ENCODE results near the gene GCK.

- TF ChIP-seq CTCF (IDR thresholded peaks at IDR 0.05; ENCODE audit: borderline replicate concordance, extremely low read depth, low read length, poor library complexity, severe bottlenecking) (no peak), EZH2 (IDR thresholded peaks at IDR 0.05; ENCODE audit: borderline replicate concordance, low read depth, low read length, severe bottlenecking) (no peak)
Observed at GRCh38 chr7:44150466-44150832, 38.8 kb downstream of the GCK start.

Measured in DND-41 (cell line).